HG03066 (cell line): Measurements from ENCODE around the gene CPNE5.
"Not testable (repeated sequence)": the region's sequence is repeated elsewhere in the genome, so short reads cannot be mapped to it uniquely, and the experiment has no call there.

Source experiments
- ATAC-seq: cut with Tn5 transposase; IDR thresholded peaks from one replicate; pipeline ENCODE4 v1.9.1; 2021; ENCODE audit warnings: low read depth; ENCODE audit not compliant: unreplicated experiment

Gene CPNE5

DNA sequence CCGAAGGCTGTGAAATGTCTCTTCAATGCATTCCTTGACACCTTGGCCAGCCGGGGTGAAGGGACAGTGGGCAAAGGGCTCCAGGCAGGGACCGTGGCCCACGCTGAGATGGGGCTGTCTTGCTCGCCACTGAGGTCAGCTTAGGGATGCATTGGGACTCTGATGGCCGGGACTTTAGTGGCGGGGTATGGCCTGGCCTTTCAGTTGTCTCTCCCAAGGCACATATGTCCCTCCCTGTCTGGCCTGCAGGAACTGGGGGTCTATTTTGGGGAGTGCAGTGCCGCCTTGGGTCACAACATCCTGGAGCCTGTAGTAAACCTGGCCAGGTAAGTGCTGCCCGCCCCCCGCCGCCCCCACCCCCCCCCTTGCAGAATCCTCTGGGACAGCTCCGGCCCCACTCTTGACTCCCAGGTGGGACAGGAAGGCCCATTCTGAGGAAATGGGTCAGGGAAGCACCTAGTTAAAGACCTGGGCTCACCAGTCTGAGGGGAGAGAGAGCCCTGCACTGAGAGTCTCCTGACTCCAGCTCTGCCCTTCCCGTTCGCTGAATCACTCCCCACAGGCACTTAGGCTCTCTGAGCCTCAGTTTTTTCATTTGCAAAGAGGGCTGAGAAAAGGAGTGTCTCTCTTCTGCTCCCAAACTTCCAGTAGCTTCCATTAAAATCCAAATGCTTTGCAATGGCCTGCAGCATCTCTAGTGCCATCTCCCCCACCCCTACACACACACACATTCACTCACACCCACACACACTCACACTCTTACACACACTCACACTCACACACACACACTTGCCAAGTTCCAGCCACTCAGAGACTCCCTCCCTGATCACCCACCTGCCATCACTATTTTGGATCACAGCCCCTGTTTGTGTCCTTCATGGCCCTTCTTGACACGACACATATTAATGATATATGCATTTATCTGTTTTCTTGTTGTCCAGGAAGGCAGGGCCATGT lies 108.5 kb downstream of the CPNE5 start:
- no peak for ATAC-seq

DNA sequence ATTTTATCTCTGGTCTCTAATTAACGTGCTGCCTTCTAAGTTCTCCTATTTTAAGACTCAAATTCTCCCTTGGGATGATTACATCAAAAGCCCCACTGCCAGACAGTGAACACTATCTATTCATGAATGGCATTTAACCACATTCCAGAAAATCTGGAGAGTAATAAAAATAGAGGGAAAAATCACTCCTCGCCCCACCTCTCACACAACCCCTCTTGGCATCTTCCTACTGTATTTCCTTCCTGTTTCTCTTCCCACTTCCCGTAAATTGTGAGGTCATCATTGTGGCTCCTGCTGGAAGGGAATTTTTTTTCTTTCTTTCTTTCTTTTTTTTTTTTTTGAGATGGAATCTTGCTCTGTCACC lies 110.1 kb downstream of the CPNE5 start:
- no peak for ATAC-seq

DNA sequence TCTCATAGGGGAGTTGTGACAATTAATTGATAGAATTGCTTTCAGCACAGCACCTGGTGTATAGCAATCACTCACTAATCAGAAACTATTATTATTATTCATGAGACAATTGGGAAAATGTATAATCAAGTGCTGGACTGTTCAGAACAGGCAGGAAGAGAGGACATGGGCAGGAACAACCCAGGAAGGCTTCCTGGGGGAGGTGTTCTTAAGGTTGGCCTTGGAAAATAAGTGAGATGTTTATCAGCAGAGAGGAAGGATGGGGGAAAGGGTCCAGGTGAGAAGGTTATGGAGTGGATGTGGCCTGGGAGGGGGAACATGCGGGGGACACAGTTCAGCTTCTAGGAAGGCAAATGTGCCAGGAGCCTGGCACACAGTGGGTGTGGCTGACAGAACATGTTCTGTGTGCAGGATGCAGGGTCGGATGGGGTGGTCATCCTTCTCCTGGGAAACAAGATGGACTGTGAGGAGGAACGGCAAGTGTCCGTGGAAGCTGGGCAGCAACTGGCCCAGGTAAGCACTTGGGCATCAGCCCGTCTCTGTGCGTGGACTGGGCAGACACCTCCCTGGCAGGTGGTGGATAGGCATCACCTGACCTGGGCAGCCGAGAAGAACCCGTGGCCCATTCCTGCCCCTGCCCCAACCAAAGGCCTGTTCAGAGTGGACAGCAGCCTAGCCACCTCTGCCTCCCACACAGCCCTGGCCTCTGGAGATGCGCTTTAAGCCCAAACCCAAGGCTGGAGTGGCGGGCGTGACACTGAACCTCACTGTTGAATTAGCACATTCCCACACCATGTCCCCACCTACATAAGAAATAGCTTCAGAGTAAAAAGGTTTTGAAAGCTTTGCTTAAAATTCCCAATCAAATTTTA lies 110.7 kb downstream of the CPNE5 start:
- no peak for ATAC-seq

DNA sequence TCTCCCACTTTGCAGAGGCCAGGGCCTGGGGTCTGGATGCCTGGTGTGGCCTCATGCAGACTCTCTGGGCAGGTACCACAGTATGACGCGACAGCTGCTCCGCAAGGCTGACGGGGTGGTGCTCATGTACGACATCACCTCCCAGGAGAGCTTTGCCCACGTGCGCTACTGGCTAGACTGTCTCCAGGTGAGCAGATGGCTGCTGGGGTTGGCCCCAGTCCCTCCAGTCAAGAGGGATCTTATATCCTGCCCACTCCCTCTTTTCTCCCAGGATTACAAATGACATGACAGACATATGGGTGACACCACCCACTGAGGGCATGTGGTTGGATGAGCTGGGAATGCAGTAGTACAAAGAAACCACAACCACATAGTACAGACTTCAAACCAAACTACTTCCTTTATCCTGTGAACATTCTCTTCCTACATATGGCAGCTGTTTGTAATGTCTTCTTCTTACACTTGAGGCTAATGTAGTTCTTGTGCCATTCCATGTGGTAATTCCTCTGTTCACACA lies 111.7 kb downstream of the CPNE5 start:
- ATAC-seq: no peak

DNA sequence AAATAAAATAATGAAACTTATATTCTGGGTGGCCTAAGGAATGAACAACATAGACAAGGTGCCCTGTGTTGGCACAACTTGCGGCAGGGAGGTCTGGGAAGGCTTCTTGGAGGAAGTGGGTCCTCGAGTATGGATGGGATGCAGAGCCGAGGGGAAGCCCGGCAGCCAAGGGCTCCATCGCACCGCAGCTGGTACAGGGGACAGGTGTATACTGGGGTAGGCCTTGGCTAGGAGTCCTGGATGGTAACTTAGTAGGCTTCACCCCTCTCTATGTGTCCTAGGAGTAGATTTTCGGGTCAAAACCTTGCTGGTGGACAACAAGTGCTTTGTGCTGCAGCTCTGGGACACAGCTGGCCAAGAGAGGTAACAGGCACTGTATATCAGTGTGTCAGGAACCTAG lies 113.7 kb downstream of the CPNE5 start:
- ATAC-seq: no peak

DNA sequence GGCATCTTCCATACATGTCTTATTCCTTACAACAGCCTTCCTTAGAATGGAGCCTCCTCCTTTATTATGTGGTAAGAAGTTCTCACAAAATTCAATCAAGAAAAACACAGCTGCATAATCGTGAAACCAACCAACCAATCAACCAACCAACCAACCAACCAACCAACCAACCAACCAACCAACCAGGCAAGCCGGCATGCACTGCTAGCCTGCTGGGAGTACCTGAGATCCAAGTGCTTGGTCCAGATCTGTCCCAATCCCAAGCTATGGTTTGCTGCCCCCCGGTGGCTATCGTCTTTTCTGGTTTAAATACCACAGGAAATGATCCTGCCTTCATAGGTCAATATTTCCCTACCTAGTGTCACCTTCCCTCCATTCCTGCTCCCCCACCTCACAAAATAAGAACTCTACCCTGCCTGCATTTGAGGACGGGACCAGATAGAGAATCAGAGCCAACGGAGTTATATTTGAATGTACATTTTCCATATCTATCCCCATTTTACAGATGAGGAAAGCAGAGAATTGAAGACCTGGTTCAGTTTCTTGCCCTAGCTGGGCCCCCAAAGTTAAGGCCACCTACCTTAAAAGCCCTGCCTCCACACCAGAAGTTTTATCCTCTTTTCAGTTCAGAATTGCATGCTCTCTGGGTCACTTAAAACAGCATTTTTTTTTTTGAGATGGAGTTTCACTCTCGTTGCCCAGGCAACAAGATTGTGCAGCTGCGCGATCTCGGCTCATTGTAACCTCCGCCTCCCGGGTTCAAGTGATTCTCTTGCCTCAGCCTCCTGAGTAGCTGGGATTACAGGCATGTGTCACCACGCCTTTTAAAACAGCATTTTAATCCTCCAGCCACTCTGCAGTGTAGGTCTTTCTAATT lies 114.5 kb downstream of the CPNE5 start:
- ATAC-seq: no peak

DNA sequence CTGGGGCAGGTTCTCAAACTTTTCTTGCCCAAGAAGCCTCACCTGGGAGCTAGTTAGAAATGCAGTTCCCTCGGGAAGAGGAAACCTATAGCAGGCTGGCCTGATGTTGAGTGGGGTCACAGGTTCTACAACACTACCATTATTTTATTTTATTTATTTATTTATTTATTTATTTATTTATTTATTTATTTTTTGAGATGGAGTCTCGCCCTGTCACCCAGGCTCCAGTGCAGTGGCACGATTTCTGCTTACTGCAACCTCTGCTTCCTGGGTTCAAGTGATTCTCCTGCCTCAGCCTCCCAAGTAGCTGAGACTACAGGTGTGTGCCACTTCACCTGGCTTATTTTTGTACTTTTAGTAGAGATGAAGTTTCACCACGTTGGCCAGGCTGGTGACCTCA lies 115.3 kb downstream of the CPNE5 start:
- not testable (repeated sequence) for ATAC-seq

DNA sequence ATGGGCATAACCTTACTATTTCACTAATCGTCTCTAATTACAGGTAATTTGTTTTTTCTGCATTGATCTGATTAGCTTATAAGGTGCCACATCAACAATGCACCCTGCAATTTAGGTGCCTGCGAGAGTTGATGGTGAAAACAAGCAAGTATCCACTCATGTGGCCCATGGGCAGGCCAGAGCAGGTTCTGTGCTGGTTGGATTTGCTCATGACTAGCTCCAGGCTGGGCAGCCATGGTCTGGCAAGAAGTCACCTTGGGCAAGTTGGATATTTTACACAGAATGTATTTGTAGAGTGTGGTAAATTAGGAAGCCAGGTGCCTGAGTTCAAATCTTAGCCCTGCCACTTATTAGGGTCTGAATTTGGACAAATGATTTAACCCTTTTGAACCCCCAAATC lies 116.4 kb downstream of the CPNE5 start:
- ATAC-seq: no peak

DNA sequence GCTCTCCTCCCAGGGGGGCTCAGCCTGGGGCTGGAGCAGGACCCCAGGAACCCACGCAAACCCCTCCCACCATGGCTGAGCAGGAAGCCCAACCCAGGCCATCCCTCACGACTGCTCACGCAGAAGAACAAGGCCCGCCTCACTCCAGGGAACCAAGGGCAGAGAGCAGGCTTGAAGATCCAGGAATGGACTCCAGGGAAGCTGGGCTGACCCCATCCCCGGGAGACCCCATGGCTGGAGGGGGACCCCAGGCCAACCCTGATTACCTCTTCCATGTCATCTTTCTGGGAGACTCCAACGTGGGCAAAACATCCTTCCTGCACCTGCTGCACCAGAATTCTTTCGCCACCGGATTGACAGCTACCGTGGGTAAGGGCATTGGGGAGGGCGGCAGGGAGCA lies 116.9 kb downstream of the CPNE5 start:
- ATAC-seq: no peak

DNA sequence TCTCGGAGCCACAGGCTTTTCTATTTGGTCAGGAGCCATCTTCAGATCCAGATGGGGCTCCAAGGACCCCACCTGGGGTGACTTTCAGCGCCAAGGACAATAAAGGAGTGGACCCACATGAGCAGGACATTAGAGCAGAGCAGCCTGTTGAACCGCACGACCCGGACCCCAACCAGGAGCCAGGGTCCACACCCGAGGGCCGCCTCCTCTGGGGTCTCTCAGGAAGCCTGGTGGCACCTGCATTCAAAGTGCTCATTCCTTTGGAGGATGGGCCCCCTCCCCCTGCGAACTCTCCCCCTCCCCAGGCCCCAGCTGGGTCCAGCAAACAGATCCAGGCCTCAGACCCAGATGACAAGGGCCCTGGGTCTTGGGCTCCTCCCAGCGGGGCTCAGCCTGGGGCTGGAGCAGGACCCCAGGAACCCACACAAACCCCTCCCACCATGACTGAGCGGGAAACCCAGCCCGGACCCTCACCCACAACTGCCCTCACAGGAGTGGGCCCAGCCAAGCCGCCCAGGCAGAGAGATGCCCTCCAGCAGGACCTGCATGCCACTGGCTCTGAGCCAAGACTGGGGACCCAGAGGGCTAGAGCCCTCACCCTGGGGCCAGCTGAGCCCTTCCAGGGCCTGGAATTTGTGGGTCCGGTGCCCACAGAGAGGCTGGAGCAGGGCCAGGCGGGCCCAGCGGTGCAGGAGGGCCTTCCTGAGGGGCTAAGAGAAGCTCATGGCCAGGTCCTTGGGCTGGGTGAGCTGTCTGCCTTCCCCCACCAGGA lies 117.7 kb downstream of the CPNE5 start:
- ATAC-seq: no peak

DNA sequence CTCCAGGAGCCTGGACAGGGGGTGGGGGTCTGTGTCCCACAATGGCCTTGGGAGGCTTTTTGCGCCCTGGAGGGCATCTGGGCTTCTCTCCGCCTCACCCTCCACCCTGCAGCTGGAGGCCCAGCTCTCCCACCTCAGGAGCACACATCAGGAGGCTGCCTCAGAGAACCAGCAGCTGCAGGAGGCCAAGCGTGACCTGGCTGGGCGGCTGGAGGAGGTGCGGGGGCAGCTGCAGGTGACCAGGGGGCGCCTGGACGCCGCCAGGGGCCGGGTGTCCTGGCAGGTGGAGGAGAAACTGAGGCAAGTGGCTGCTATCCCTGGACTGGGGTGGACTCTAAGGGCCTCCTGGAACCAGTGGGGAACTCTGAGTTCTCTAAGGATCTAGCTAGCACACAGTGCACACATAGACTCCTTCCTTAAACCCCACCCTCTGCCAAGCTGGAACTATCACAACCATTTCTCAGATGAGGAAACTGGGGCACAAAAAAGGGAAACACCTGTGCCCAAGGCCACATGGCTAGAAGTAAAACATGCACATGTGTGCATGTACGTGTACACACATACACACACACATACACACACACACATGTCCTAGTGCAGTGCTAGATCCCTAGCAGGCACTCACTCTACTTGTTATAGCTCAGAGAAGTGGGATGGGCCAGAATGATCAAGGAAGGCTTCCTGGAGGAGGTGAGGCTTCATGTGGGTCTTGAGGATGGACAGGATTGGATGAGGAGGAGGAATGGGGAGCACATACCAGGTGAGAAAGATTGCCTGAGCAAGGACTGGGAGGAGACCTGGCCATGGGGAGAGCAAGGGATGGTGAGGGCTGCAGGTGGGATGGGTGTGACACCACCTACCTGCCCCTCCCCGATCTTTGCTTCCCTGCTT lies 118.7 kb downstream of the CPNE5 start:
- ATAC-seq: no peak

DNA sequence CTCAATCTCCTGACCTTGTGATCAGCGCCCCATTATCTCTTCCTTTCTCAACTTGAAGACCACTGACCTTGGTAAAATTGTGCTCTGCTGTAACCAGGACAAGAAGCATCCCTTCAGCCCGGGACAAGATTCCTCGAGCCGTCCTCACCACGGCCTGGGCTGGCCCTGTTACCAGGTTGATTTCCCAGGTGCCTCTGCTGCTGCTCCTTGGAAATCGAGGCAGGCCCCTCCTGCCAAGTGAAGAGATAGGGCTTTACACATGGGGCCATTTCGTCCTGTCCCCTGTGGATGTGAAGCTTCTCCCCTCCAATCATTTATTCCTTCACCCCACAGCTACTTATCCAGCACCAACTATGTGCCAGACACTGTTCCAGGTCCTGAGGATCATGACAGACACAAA lies 120.1 kb downstream of the CPNE5 start:
- ATAC-seq: no peak

DNA sequence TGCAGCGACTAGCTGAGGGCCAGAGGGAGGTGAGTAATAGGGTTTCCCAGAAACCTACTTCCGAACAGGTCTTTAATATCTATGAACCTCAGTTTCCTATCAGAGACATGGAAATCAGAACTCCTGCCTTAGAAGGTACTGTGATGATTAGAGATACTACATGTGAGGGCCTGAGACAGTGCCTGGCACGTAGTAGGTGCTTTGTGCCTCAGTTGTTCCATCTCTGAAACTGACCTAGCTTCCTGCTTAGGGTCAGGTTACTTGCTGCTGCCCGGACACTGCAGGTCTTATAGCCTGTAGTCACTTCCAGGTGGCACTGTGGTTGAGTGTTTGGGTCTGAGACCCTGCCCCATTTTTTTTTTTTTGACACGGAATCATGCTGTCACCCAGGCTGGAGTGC lies 120.7 kb downstream of the CPNE5 start:
- no peak for ATAC-seq

DNA sequence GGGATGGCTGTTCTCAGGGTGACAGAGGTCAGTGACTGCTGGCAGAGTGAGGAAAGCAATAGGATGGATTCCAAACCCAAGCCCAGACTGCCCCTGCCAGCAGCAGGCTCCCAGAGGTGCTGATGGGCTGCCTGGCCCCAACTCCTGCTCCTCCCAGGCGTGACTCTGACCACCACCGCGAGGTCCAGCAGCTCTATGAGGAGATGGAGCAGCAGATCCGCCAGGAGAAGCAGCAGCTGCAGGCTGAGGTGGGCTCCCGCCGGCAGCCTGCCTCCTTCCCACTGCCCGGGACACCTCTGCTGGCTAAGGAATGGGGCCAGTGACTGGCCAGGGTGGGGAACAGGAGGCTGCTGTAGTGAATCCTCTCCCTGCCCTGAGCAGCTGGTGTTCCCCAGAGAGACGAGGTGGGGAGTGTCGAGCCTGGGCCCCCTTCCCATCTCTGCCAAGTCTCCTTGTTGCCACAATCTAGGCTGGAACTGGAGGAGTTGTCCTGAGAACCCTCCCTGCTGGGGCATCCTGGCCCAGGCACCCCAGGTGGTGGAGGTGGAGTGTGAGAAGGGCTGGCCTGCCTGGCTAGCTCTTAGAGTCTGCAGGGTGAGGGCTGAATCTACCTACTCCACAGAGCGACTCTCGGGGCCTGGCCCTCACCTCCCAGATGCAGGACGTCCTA lies 121.2 kb downstream of the CPNE5 start:
- ATAC-seq: no peak

DNA sequence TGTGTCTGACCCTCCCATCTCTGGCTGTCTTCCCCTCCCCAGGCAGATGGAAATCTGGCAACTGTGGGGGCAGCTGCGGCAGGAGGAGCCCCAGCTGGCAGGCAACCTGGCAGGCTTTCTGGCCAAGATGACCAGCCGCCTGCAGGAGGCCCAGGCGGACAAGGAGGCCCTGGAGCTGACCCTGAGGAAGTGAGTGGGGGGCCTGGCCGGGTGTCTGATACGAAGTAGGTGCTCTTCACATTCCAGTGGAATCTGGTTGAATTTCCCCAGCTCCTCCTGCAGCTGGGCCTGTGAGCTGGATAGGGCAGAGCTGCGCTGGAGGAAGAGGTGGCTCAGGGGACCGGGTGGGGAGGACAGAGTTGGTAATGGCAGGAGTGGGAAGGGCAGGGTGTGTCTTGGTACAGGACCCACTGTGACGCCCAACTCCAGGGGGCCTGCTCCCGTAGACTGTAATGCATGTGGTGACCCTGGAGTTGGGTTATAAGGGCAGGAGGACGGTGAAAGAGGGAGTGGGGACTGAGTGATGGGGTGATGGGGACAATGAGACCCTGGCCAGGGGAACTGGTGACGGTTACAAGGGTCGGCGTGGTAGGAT lies 121.9 kb downstream of the CPNE5 start:
- ATAC-seq: no peak

DNA sequence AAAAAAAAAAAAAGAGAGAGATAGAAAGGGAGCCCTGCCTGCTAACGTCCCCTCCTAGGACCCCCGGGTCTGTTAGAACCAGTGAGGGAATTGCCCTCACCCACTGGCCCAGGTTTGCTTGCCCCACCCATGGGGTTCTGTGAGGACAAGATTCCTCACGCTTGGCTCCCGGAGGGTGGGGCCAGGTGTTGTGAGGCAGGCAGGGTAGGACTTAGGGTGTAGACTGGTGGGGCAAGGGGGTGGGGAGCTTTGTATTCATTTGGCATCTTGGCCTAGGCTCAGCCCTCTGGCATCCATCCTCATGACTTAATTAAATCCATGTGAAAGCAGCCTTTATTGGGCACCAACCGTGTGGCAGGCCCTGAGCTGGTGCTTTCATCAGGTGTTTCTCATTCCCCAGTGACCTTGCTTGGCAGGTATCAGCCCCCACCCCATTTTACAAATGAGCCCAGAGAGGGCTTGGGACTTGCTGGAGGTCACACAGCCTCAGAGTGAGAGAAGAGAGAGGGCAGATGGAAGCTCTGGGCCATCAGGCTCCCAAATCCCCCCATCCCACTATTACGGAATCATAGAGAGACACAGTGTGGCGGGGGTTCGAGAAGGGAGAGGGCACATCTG lies 122.7 kb downstream of the CPNE5 start:
- no peak for ATAC-seq

DNA sequence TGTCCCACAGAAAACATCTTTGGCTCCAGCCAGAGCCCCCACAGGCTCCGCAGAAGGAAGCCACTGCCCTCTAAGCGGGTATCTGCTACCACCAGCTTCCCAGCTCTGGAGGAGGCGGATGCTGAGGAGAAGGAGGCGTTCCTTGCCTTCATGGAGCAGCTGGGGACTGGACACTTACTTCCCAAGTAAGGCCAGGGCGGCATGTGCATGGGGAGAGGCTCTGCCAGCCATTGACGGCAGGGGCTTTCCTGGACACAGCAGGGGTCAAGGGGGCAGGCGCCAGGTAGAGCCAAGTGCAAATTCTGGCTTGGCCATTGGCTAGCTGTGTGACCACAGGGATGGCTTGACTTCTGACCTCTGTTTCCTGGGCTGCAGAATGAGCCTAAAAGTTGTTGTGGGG lies 123.8 kb downstream of the CPNE5 start:
- ATAC-seq: no peak
